Mononuclear cell (primary cell): ENCODE results near the gene MUC13. TPM values are rescaled to one million over a fixed set of nuclear protein-coding genes. Genes with fewer than 3 reads are reported as not detected.

ENCODE experiments used
- H3K27me3 ChIP-seq: 2 replicates; pipeline ENCODE4 v1.6.0; 2011; ENCODE audit warnings: low read length, control low read depth; ENCODE audit not compliant: insufficient read depth
- H3K4me1 ChIP-seq: 2 replicates; pipeline ENCODE4 v1.5.1; 2011; ENCODE audit warnings: mild to moderate bottlenecking, low read length, control low read depth; ENCODE audit not compliant: insufficient read depth
- H3K4me3 ChIP-seq: 2 replicates; pipeline ENCODE4 v1.5.1; 2011; ENCODE audit warnings: mild to moderate bottlenecking, low read length, moderate library complexity
- H3K9me3 ChIP-seq: 2 replicates; pipeline ENCODE4 v1.5.1; 2011; ENCODE audit warnings: low read depth, mild to moderate bottlenecking, control low read depth, low read length
- total RNA-seq: library from RNA; depleted of rRNA; stranded (reverse); fragments of >200 nt; gene quantifications from one replicate; pipeline ENCODE4 v1.2.3, GENCODE V29; 2012

Gene MUC13
- total RNA-seq, 1 donor = under 0.01 TPM

GRCh38 chr3:124928333-124929202 lies 6.0 kb downstream of the MUC13 start:
- Histone ChIP-seq H3K4me3 (no peak overlapping the region), H3K4me1 (peaks cover 12% of the 10 kb centered on the region), H3K9me3 (no peaks in the 10 kb centered on the region), H3K27me3 (peaks cover 2% of the 10 kb centered on the region)

- Histone ChIP-seq H3K9me3 (no peaks in the 10 kb centered on the region), H3K4me3 (no peak overlapping the region), H3K27me3 (peaks cover 2% of the 10 kb centered on the region), H3K4me1 (peaks cover 12% of the 10 kb centered on the region)
These were observed 6.9 kb downstream of the MUC13 start for GRCh38 chr3:124927574-124928045.

GRCh38 chr3:124926426-124927101 lies 8.0 kb downstream of the MUC13 start:
- peaks cover 2% of the 10 kb centered on the region for H3K27me3 ChIP-seq
- peaks cover 12% of the 10 kb centered on the region for H3K4me1 ChIP-seq
- H3K9me3 ChIP-seq = no peaks in the 10 kb centered on the region
- H3K4me3 ChIP-seq = no peak overlapping the region

GRCh38 chr3:124924741-124925140 lies 9.8 kb downstream of the MUC13 start:
- peaks cover 12% of the 10 kb centered on the region for H3K4me1 ChIP-seq
- H3K9me3 ChIP-seq = no peaks in the 10 kb centered on the region
- H3K4me3 ChIP-seq = no peak overlapping the region
- H3K27me3 ChIP-seq = peaks cover 2% of the 10 kb centered on the region

- Histone ChIP-seq H3K4me1 (peaks cover 12% of the 10 kb centered on the region), H3K27me3 (peaks cover under 1% of the 10 kb centered on the region), H3K9me3 (no peaks in the 10 kb centered on the region), H3K4me3 (no peak overlapping the region)
These were observed 10.7 kb downstream of the MUC13 start for GRCh38 chr3:124923833-124924232.

GRCh38 chr3:124920718-124921117 lies 13.8 kb downstream of the MUC13 start:
- no peaks in the 10 kb centered on the region for H3K27me3 ChIP-seq
- no peaks in the 10 kb centered on the region for H3K9me3 ChIP-seq
- H3K4me1 ChIP-seq = no peaks in the 10 kb centered on the region
- H3K4me3 ChIP-seq = no peak overlapping the region

GRCh38 chr3:124919756-124920155 lies 14.8 kb downstream of the MUC13 start:
- Histone ChIP-seq H3K9me3 (no peaks in the 10 kb centered on the region), H3K27me3 (no peaks in the 10 kb centered on the region), H3K4me1 (no peaks in the 10 kb centered on the region), H3K4me3 (no peak overlapping the region)

- Histone ChIP-seq H3K9me3 (no peaks in the 10 kb centered on the region), H3K4me1 (no peaks in the 10 kb centered on the region), H3K27me3 (no peaks in the 10 kb centered on the region), H3K4me3 (no peak overlapping the region)
These were observed 16.0 kb downstream of the MUC13 start for GRCh38 chr3:124918524-124918923.

- Histone ChIP-seq H3K4me1 (no peaks in the 10 kb centered on the region), H3K4me3 (no peak overlapping the region), H3K9me3 (no peaks in the 10 kb centered on the region), H3K27me3 (no peaks in the 10 kb centered on the region)
These were observed 17.6 kb downstream of the MUC13 start for GRCh38 chr3:124916837-124917409.

GRCh38 chr3:124915254-124915653 lies 19.3 kb downstream of the MUC13 start:
- Histone ChIP-seq H3K9me3 (no peaks in the 10 kb centered on the region), H3K4me1 (no peaks in the 10 kb centered on the region), H3K27me3 (no peaks in the 10 kb centered on the region), H3K4me3 (no peak overlapping the region)

- Histone ChIP-seq H3K4me1 (no peaks in the 10 kb centered on the region), H3K9me3 (no peaks in the 10 kb centered on the region), H3K27me3 (no peaks in the 10 kb centered on the region), H3K4me3 (no peak overlapping the region)
These were observed 26.6 kb downstream of the MUC13 start for GRCh38 chr3:124907957-124908356.

- Histone ChIP-seq H3K27me3 (no peaks in the 10 kb centered on the region), H3K9me3 (no peaks in the 10 kb centered on the region), H3K4me1 (peaks cover 6% of the 10 kb centered on the region), H3K4me3 (no peak overlapping the region)
These were observed 29.6 kb downstream of the MUC13 start for GRCh38 chr3:124904835-124905492.

- Histone ChIP-seq H3K4me3 (no peak overlapping the region), H3K27me3 (no peaks in the 10 kb centered on the region), H3K9me3 (no peaks in the 10 kb centered on the region), H3K4me1 (peaks cover 6% of the 10 kb centered on the region)
These were observed 30.4 kb downstream of the MUC13 start for GRCh38 chr3:124903896-124904834.
